Esophagus muscularis mucosa (tissue), 4 donors: ENCODE data around the gene TMEM14A. TPM values are rescaled to one million over a fixed set of nuclear protein-coding genes. Genes with fewer than 3 reads are reported as not detected.
A peak's percentile ranks its signal among the peaks of the same experiment; 100 is the strongest.
"Not testable (repeated sequence)": the region's sequence is repeated elsewhere in the genome, so short reads cannot be mapped to it uniquely, and the experiment has no call there.

Experiments used
- DNase-seq: peaks from one replicate; pipeline ENCODE4 v3.0.0-alpha.2; 2017; ENCODE audit errors: extremely low spot score
- H3K27ac ChIP-seq, 4 donors: fragments of 200-600 bp; sonication (generic); replicated peaks in 1 of 4; 1 replicate in 3 of 4; 2 replicates in 1 of 4; pipeline ENCODE4 v1.5.1; 2016 to 2019; ENCODE audit warnings: mild to moderate bottlenecking in 1 of 4
- H3K27me3 ChIP-seq, 4 donors: fragments of 200-600 bp; sonication (generic); one replicate each; pipeline versions ENCODE4 v1.5.1 to v1.6.0; 2016 to 2019
- H3K36me3 ChIP-seq, 4 donors: fragments of 200-600 bp; sonication (generic); one replicate each; pipeline ENCODE4 v1.5.1; 2016 to 2019
- H3K4me1 ChIP-seq, 4 donors: fragments of 200-600 bp; sonication (generic); one replicate each; pipeline ENCODE4 v1.5.1; 2016 to 2019
- H3K4me3 ChIP-seq, 4 donors: fragments of 200-600 bp; sonication (generic); 1 replicate in 2 of 4; 2 replicates in 2 of 4; pipeline ENCODE4 v1.5.1; 2016 to 2019; ENCODE audit warnings: mild to moderate bottlenecking in 4 of 4, moderate library complexity in 1 of 4
- H3K9me3 ChIP-seq, 4 donors: fragments of 200-600 bp; sonication (generic); 1 replicate in 3 of 4; 2 replicates in 1 of 4; pipeline ENCODE4 v1.5.1; 2016 to 2019
- CTCF ChIP-seq, 3 experiments: fragments of 200-600 bp in 2 of 3; fragments of 450-650 bp in 1 of 3; sonication (generic) in 2 of 3; IDR thresholded peaks; one replicate each; pipeline ENCODE4 v1.5.1; 2017 to 2019; ENCODE audit warnings: antibody characterized with exemption in 3 of 3, mild to moderate bottlenecking in 2 of 3, moderate library complexity in 1 of 3
- EP300 ChIP-seq: sonication (generic); formaldehyde crosslinking; IDR thresholded peaks from one replicate; pipeline ENCODE4 v1.6.1; 2017; ENCODE audit warnings: antibody characterized with exemption
- POLR2A ChIP-seq: fragments of 450-650 bp; IDR thresholded peaks from one replicate; pipeline ENCODE4 v1.6.1; 2017; ENCODE audit warnings: antibody characterized with exemption, moderate library complexity, mild to moderate bottlenecking, low read depth
- POLR2AphosphoS5 ChIP-seq, 2 donors: sonication (generic); formaldehyde crosslinking; IDR thresholded peaks; one replicate each; pipeline ENCODE4 v1.6.1; 2017; ENCODE audit warnings: antibody characterized with exemption in 2 of 2
- WGBS: methylation state at CpG from one replicate; pipeline ENCODE4 v1.1.5; 2018; 5-methylcytosine and 5-hydroxymethylcytosine counted together
- intact Hi-C: fragments of 100-400 bp; cut with DNase I; formaldehyde crosslinking; loops from one replicate; pipeline ENCODE4 v1.15.1; 2023
- total RNA-seq, 4 donors: library from RNA; depleted of rRNA; stranded (reverse); fragments of >200 nt; gene quantifications; one replicate each; pipeline versions ENCODE4 v1.1.0 to v1.2.1, GENCODE V29; 2016

TMEM14A gene
- total RNA-seq, 4 donors from 2014 or later, result 19.2 to 31.1 (median 21.9) TPM

GRCh38 chr6:52707963-52708680 is 37.2 kb downstream of the TMEM14A start:
- H3K27ac ChIP-seq, result no peak overlapping the region
- no peak overlapping the region for H3K4me3 ChIP-seq
- no peaks in the 10 kb centered on the region for H3K9me3 ChIP-seq
- no peaks in the 10 kb centered on the region for H3K27me3 ChIP-seq
- intact Hi-C loops, result no loop called here
- H3K4me1 ChIP-seq, result no peaks in the 10 kb centered on the region
- 84% methylated on average over 3 of the region's 3 CpGs for WGBS
- H3K36me3 ChIP-seq, result no peaks in the 10 kb centered on the region
- no peak for DNase-seq
- no peak for TF ChIP-seq CTCF (IDR thresholded peaks at IDR 0.05)
- TF ChIP-seq EP300, result no peak
- TF ChIP-seq POLR2A, result no peak
- no peak for TF ChIP-seq POLR2AphosphoS5 (IDR thresholded peaks at IDR 0.05)

GRCh38 chr6:52712136-52712535 is 41.2 kb downstream of the TMEM14A start:
- Histone ChIP-seq H3K27ac (no peak overlapping the region), H3K4me1 (no peaks in the 10 kb centered on the region), H3K4me3 (no peak overlapping the region), H3K27me3 (no peaks in the 10 kb centered on the region), H3K9me3 (no peaks in the 10 kb centered on the region), H3K36me3 (no peaks in the 10 kb centered on the region)
- no peak for TF ChIP-seq EP300
- TF ChIP-seq POLR2A, result no peak
- no peak for TF ChIP-seq POLR2AphosphoS5 (IDR thresholded peaks at IDR 0.05)
- TF ChIP-seq CTCF (IDR thresholded peaks at IDR 0.05), result no peak
- 69% methylated on average over 2 of the region's 2 CpGs for WGBS
- DNase-seq, result no peak
- intact Hi-C loops, result no loop called here

GRCh38 chr6:52714761-52715160 is 43.8 kb downstream of the TMEM14A start:
- intact Hi-C loops, H3K9me3 ChIP-seq, DNase-seq, H3K36me3 ChIP-seq, H3K4me1 ChIP-seq, H3K4me3 ChIP-seq, H3K27me3 ChIP-seq, H3K27ac ChIP-seq: not testable (repeated sequence)
- WGBS, result 87% methylated on average over 9 of the region's 9 CpGs

- Histone ChIP-seq H3K9me3 (no peaks in the 10 kb centered on the region), H3K27me3 (no peaks in the 10 kb centered on the region), H3K4me1 (no peaks in the 10 kb centered on the region), H3K27ac (no peak overlapping the region), H3K36me3 (no peaks in the 10 kb centered on the region), H3K4me3 (no peak overlapping the region)
- TF ChIP-seq CTCF (IDR thresholded peaks at IDR 0.05), result no peak
- TF ChIP-seq POLR2A, result no peak
- TF ChIP-seq POLR2AphosphoS5 (IDR thresholded peaks at IDR 0.05), result no peak
- no peak for TF ChIP-seq EP300
- no peak for DNase-seq
- intact Hi-C loops, result no loop called here
These were observed 47.6 kb downstream of the TMEM14A start for GRCh38 chr6:52718550-52718949.

- H3K27ac ChIP-seq, result no peak overlapping the region
- peak; percentile 26 for DNase-seq
- H3K9me3 ChIP-seq, result no peaks in the 10 kb centered on the region
- H3K27me3 ChIP-seq, result no peaks in the 10 kb centered on the region
- H3K4me1 ChIP-seq, result no peaks in the 10 kb centered on the region
- intact Hi-C loops, result no loop called here
- TF ChIP-seq EP300 (no peak), CTCF (IDR thresholded peaks at IDR 0.05) (no peak), POLR2A (no peak), POLR2AphosphoS5 (IDR thresholded peaks at IDR 0.05) (no peak)
- H3K36me3 ChIP-seq, result no peaks in the 10 kb centered on the region
- 57% methylated on average over 2 of the region's 2 CpGs for WGBS
- H3K4me3 ChIP-seq, result no peak overlapping the region
These were observed 49.4 kb downstream of the TMEM14A start for GRCh38 chr6:52720321-52720720.
